GM23248 (cell line): ENCODE data around the gene YEATS2. TPM values are rescaled to one million over a fixed set of nuclear protein-coding genes. Genes with fewer than 3 reads are reported as not detected.
"Not testable (repeated sequence)": the region's sequence is repeated elsewhere in the genome, so short reads cannot be mapped to it uniquely, and the experiment has no call there.

Source experiments
- DNase-seq: peaks from one replicate; pipeline ENCODE4 v3.0.0-alpha.2; 2015
- H2AFZ ChIP-seq: fragments of 200-600 bp; sonication (generic); 2 replicates; pipeline ENCODE4 v1.6.1; 2016; ENCODE audit warnings: antibody characterized with exemption
- H3F3A ChIP-seq: fragments of 200-600 bp; sonication (generic); 2 replicates; pipeline ENCODE4 v1.6.1; 2016; ENCODE audit warnings: mild to moderate bottlenecking, antibody characterized with exemption, mixed run types; ENCODE audit not compliant: insufficient read depth
- H3K27ac ChIP-seq: fragments of 200-600 bp; sonication (generic); 2 replicates; pipeline ENCODE4 v1.5.1; 2016; ENCODE audit warnings: mild to moderate bottlenecking
- H3K27me3 ChIP-seq: fragments of 200-600 bp; sonication (generic); replicated peaks from 2 replicates; pipeline ENCODE4 v1.6.1; 2016; ENCODE audit warnings: mild to moderate bottlenecking; ENCODE audit not compliant: insufficient read depth
- H3K36me3 ChIP-seq: fragments of 200-600 bp; sonication (generic); 2 replicates; pipeline ENCODE4 v1.6.1; 2016; ENCODE audit warnings: low read depth, mild to moderate bottlenecking
- H3K4me1 ChIP-seq: fragments of 200-600 bp; sonication (generic); 2 replicates; pipeline ENCODE4 v1.6.1; 2016; ENCODE audit warnings: mild to moderate bottlenecking; ENCODE audit not compliant: insufficient read depth
- H3K4me2 ChIP-seq: fragments of 200-600 bp; sonication (generic); one replicate; pipeline ENCODE4 v1.6.1; 2016; ENCODE audit warnings: mild to moderate bottlenecking; ENCODE audit not compliant: unreplicated experiment
- H3K4me3 ChIP-seq: fragments of 200-600 bp; sonication (generic); 2 replicates; pipeline ENCODE4 v1.5.1; 2016; ENCODE audit warnings: mild to moderate bottlenecking
- H3K79me2 ChIP-seq: fragments of 200-600 bp; sonication (generic); 2 replicates; pipeline ENCODE4 v1.6.1; 2016; ENCODE audit warnings: mild to moderate bottlenecking; ENCODE audit not compliant: insufficient read depth
- H3K9ac ChIP-seq: fragments of 200-600 bp; sonication (generic); 2 replicates; pipeline ENCODE4 v1.6.1; 2016; ENCODE audit warnings: mild to moderate bottlenecking
- H3K9me2 ChIP-seq: fragments of 200-600 bp; sonication (generic); 2 replicates; pipeline ENCODE4 v1.6.1; 2016; ENCODE audit warnings: mixed run types, mild to moderate bottlenecking, moderate library complexity; ENCODE audit not compliant: insufficient read depth
- H3K9me3 ChIP-seq: fragments of 200-600 bp; sonication (generic); one replicate; pipeline ENCODE4 v1.6.1; 2017; ENCODE audit warnings: low read depth
- H4K20me1 ChIP-seq: fragments of 200-600 bp; sonication (generic); 2 replicates; pipeline ENCODE4 v1.6.0; 2016; ENCODE audit not compliant: insufficient read depth
- EZH2 ChIP-seq: fragments of 200-600 bp; sonication (generic); IDR thresholded peaks from 2 replicates; pipeline ENCODE4 v1.6.1; 2018; ENCODE audit warnings: antibody characterized with exemption, mild to moderate bottlenecking; ENCODE audit not compliant: insufficient read depth, poor library complexity, severe bottlenecking
- EZH2phosphoT487 ChIP-seq: fragments of 200-600 bp; sonication (generic); IDR thresholded peaks from 2 replicates; pipeline ENCODE4 v1.6.1; 2018; ENCODE audit warnings: antibody characterized with exemption, moderate library complexity, mild to moderate bottlenecking, low read depth; ENCODE audit not compliant: insufficient read depth
- WGBS, 2 experiments: methylation state at CpG; one replicate each; pipeline ENCODE4 v1.1.6; 2015 to 2017; ENCODE audit warnings: low lambda C conversion rate in 2 of 2, low coverage in 1 of 2; ENCODE audit errors: missing lambda C conversion rate in 2 of 2; 5-methylcytosine and 5-hydroxymethylcytosine counted together
- in situ Hi-C: fragments of 300-500 bp; cut with MboI; formaldehyde crosslinking; loops from 2 replicates; pipeline ENCODE4 v1.15.0; 2020
- polyA plus RNA-seq: library from polyadenylated mRNA; unstranded; fragments of >200 nt; fragmentation: Nextera tagmentation; extraction: Ambion mirVana; gene quantifications from 2 replicates; pipeline ENCODE4 v1.2.1, GENCODE V29; 2016
- total RNA-seq: library from RNA; depleted of rRNA; stranded (reverse); fragments of >200 nt; shearing (Covaris generic); gene quantifications from 2 replicates; pipeline ENCODE4 v1.2.3, GENCODE V29; 2014

The YEATS2 gene
- total and polyA plus RNA-seq, 2 experiments from 2014 or later = 14.0 to 34.7 TPM

DNA sequence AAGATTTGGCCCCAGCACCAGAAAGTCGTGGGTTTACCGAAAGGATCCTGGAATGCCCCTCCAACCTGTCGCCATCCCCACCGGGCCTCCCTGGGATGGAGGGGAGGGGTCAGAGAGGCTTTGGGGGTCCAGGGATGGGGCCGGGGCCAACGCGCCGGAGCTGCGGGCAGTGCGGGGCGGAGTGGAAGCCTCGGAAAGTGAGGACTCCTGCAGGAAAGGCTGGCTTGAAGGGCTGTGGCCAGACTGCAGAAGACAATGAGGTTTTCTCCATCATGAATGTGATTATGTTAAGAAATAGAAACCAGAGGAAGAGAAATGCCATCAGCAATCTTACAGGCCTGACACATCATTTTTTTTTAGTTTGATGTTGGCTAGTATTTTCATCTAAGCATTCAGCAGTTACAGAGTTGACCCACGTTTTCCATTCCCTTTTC lies 738 bp downstream of the YEATS2 start:
- Histone ChIP-seq H3K79me2 (peaks cover 55% of the 10 kb centered on the region), H2AFZ (peak overlapping the region; percentile 82), H4K20me1 (no peaks in the 10 kb centered on the region; the same call in 1 of the 2 replicates), H3K9me3 (no peaks in the 10 kb centered on the region), H3K36me3 (no peaks in the 10 kb centered on the region), H3K4me1 (no peaks in the 10 kb centered on the region), H3F3A (0 out of 2 replicates have a peak, but pooled peaks cover 6% of the 10 kb centered on the region), H3K27ac (peak overlapping the region; percentile 72), H3K9me2 (no peaks in the 10 kb centered on the region), H3K9ac (peak overlapping the region; percentile 93), H3K27me3 (no peaks in the 10 kb centered on the region), H3K4me2 (peak overlapping the region; percentile 94), H3K4me3 (peak overlapping the region; percentile 94)
- WGBS, 2 experiments = 1 to 4% methylated on average over 13 of the region's 13 CpGs
- in situ Hi-C loops = no loop called here
- peak; percentile 72 for DNase-seq
- TF ChIP-seq EZH2phosphoT487 (no peak), EZH2 (no peak)

DNA sequence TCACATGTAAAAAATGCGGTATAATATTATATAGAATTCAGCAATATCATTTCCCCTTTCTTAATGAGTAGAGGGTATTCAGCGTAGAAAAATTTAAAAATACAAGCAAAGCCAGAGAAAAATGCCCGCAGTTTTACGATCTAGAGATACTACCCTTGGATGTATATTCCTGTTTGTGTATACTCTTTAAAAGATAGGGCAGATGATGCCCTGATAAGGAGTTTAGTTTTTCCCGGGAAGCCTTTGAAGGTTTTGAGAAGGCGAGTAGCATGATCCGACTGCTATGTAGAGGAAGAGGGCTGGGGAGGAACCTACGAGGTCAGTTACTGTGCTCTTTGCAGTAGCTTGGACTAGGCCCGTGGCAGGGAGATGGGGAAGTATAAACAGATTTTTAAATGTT lies 1.2 kb downstream of the YEATS2 start:
- Histone ChIP-seq H3K79me2 (peaks cover 60% of the 10 kb centered on the region), H3K27ac (peak overlapping the region; percentile 72), H3K9me3 (no peaks in the 10 kb centered on the region), H3F3A (0 out of 2 replicates have a peak, but pooled peaks cover 6% of the 10 kb centered on the region), H3K36me3 (no peaks in the 10 kb centered on the region), H3K9ac (peak overlapping the region; percentile 93), H3K27me3 (no peaks in the 10 kb centered on the region), H3K4me1 (no peaks in the 10 kb centered on the region), H3K9me2 (no peaks in the 10 kb centered on the region), H2AFZ (peak overlapping the region; percentile 82), H3K4me3 (peak overlapping the region; percentile 94), H4K20me1 (no peaks in the 10 kb centered on the region; the same call in 1 of the 2 replicates), H3K4me2 (peak overlapping the region; percentile 94)
- peak; percentile 59 for DNase-seq
- TF ChIP-seq EZH2phosphoT487 (no peak), EZH2 (no peak)
- in situ Hi-C loops = no loop called here
- 1 to 2% methylated on average over 9 of the region's 9 CpGs for WGBS, 2 experiments

DNA sequence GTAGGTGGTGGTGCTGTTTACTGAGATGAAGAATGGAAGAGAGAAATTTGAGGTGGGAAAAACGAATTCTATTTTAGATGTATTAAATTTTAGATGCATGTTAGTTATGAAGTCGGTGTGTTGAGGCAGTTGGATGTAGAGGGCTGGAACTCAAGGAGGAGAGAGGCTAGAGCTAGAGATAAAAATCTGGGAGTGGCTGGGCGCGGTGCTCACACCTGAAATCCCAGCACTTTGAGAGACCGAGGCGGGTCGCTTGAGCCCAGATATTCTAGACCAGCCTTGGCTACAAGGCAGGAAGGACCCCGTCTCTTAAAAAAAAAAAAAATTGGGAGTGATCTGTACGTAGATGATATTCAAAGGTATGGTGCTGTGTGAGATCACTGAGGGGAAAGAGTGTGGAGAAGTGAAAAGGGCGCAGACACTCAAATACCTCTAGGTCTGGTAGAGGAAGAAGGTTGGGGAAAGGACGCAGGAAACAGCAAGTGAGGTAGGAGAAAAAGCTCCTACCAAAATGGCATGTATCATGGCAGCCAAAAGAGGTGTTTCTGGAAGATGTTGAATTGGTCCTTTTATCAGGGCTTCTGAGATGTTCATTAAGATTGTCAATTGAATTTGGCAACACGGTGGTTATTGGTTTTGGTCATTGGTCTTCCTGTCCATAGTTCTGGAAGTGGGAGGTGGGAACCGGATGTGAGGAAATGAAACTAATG lies 1.8 kb downstream of the YEATS2 start:
- Histone ChIP-seq H2AFZ (peak overlapping the region; percentile 82), H3F3A (0 out of 2 replicates have a peak, but pooled peaks cover 6% of the 10 kb centered on the region), H3K27ac (peak overlapping the region; percentile 72), H3K79me2 (peaks cover 66% of the 10 kb centered on the region), H3K36me3 (no peaks in the 10 kb centered on the region), H3K4me1 (no peaks in the 10 kb centered on the region), H3K4me2 (peak overlapping the region; percentile 94), H3K9me3 (no peaks in the 10 kb centered on the region), H3K9ac (peak overlapping the region; percentile 93), H3K27me3 (no peaks in the 10 kb centered on the region), H4K20me1 (peaks cover 3% of the 10 kb centered on the region; the same call in 1 of the 2 replicates), H3K9me2 (no peaks in the 10 kb centered on the region), H3K4me3 (peak overlapping the region; percentile 94)
- WGBS, 2 experiments = 69 to 76% methylated on average over 13 of the region's 13 CpGs
- in situ Hi-C loops = no loop called here
- TF ChIP-seq EZH2 = no peak
- no peak for TF ChIP-seq EZH2phosphoT487
- no peak for DNase-seq

DNA sequence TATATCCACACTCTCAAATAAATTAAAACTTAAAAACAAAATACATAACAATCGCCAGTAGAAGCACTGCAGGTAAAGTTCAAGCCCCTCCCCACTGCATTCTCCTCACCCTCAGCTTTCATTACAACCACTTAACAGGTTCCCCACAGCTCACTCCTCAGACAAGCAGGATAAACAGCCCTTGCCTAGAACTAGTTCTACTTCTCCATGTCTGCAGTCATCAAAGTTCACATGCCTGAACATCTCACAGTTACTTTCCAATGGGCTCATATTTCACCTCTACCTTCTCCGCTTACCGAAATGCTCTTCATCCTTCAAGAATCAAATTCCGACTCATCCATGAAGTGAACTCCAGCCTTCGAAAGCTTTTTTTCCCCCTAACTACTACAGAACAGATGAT lies 4.1 kb downstream of the YEATS2 start:
- Histone ChIP-seq H3K4me1 (no peaks in the 10 kb centered on the region), H3K9ac (no peak overlapping the region), H3K36me3 (no peaks in the 10 kb centered on the region), H3K4me2 (no peak overlapping the region), H3K27ac (no peak overlapping the region), H3K9me3 (no peaks in the 10 kb centered on the region), H3K27me3 (no peaks in the 10 kb centered on the region), H3K4me3 (no peak overlapping the region), H2AFZ (no peak overlapping the region), H3F3A (0 out of 2 replicates have a peak, but pooled peaks cover 6% of the 10 kb centered on the region), H3K79me2 (peaks cover 90% of the 10 kb centered on the region), H3K9me2 (no peaks in the 10 kb centered on the region), H4K20me1 (peaks cover 16% of the 10 kb centered on the region; the same call in 1 of the 2 replicates)
- TF ChIP-seq EZH2phosphoT487 (no peak), EZH2 (no peak)
- in situ Hi-C loops = no loop called here
- 99% methylated on average over 5 of the region's 5 CpGs for WGBS, 2 experiments
- DNase-seq = no peak

DNA sequence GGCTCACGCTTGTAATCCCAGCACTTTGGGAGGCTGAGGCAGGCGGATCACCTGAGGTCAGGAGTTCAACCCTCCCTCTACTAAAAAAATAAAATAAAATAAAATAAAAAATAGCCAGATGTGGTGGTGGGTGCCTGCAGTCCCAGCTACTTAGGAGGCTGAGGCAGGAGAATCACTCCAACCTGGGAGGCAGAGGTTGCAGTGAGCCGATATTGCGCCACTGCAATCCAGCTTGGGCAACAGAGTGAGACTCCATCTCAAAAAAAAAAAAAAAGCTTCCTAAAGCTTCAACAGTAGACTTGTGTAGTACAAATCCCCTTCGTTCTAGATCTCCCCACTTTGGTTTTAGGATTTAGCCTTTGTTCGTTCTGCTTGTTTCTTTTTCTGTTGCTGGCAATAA lies 6.3 kb downstream of the YEATS2 start:
- H3F3A ChIP-seq, H3K9me2 ChIP-seq, H3K9me3 ChIP-seq, H3K27me3 ChIP-seq, H3K27ac ChIP-seq, DNase-seq, in situ Hi-C loops, H2AFZ ChIP-seq, H3K4me1 ChIP-seq, H3K4me2 ChIP-seq, H3K9ac ChIP-seq, H3K4me3 ChIP-seq, H3K36me3 ChIP-seq: not testable (repeated sequence)
- Histone ChIP-seq H3K79me2 (peaks cover 100% of the 10 kb centered on the region), H4K20me1 (peaks cover 24% of the 10 kb centered on the region; the same call in 1 of the 2 replicates)
- 93 to 94% methylated on average over 6 of the region's 6 CpGs for WGBS, 2 experiments
